22Rv1 (cell line): ENCODE measurements around the gene YIPF1.

Experiments used
- CTCF ChIP-seq: fragments of 450-650 bp; IDR thresholded peaks from 2 replicates; pipeline ENCODE4 v1.5.1; 2017; ENCODE audit warnings: mild to moderate bottlenecking
- ZFX ChIP-seq: fragments of 450-650 bp; IDR thresholded peaks from 2 replicates; pipeline ENCODE4 v1.6.1; 2017; ENCODE audit warnings: antibody characterized with exemption, borderline replicate concordance

- no peak for TF ChIP-seq CTCF
- TF ChIP-seq ZFX: no peak
Measured at GRCh38 chr1:53837924-53838653, 51.5 kb downstream of the YIPF1 start, which contains the start of gene NDC1.
